ENCODE measurements around the gene RXRA. TPM values are rescaled to one million over a fixed set of nuclear protein-coding genes. Genes with fewer than 3 reads are reported as not detected.

RXRA gene
- total and polyA plus RNA-seq, 2 of the 13 experiments (the other 11 are each of a cell fraction or from before 2014, with no cell fraction given) = 18.9 to 29.2 TPM

- POLR2A ChIA-PET = interaction anchor here (0.6 to 1.8 kb wide), 8 partner anchors 15 to 646 kb away, joined by 3 to 23 read pairs (median 4); no protein-coding TSS in a partner anchor
- TF ChIP-seq PAXIP1 (CRISPR knock-in tag; conservative IDR thresholded peaks at IDR 0.05) (peak; percentile 76), ZC3H4 (CRISPR knock-in tag; IDR thresholded peaks at IDR 0.05; ENCODE audit: borderline replicate concordance) (no peak), DMTF1 (CRISPR knock-in tag; IDR thresholded peaks at IDR 0.05) (no peak), FLYWCH1 (CRISPR knock-in tag; IDR thresholded peaks at IDR 0.05) (no peak), SMARCC2 (IDR thresholded peaks at IDR 0.05) (no peak), ZNF549 (CRISPR knock-in tag; IDR thresholded peaks at IDR 0.05) (no peak), GTF3A (CRISPR knock-in tag; conservative IDR thresholded peaks at IDR 0.05) (no peak), NR0B2 (CRISPR knock-in tag; IDR thresholded peaks at IDR 0.05) (no peak), KAT8 (CRISPR knock-in tag; IDR thresholded peaks at IDR 0.05) (peak; percentile 31; the same call in 1 of the 2 replicates), ZNF766 (CRISPR knock-in tag; IDR thresholded peaks at IDR 0.05; ENCODE audit: borderline replicate concordance) (no peak), ZNF878 (CRISPR knock-in tag; IDR thresholded peaks at IDR 0.05) (no peak), RCOR2 (CRISPR knock-in tag; IDR thresholded peaks at IDR 0.05) (no peak), KDM3A (CRISPR knock-in tag; IDR thresholded peaks at IDR 0.05; ENCODE audit: low read depth) (no peak), ZFP82 (CRISPR knock-in tag; IDR thresholded peaks at IDR 0.05; ENCODE audit: borderline replicate concordance) (no peak), TFAP4 (IDR thresholded peaks at IDR 0.05; ENCODE audit: borderline replicate concordance, low read depth) (peak; percentile 75; the same call in 1 of the 2 replicates), TMF1 (CRISPR knock-in tag; IDR thresholded peaks at IDR 0.05; ENCODE audit: low read depth) (0 out of 2 replicates have a peak, but pooled peaks have one; percentile 36), NFE2L2 (IDR thresholded peaks at IDR 0.05; ENCODE audit: low read length) (no peak), ZNF792 (CRISPR knock-in tag; IDR thresholded peaks at IDR 0.05) (peak; percentile 64; the same call in 1 of the 2 replicates)
Observed at GRCh38 chr9:134434894-134435506, 108.7 kb downstream of the RXRA start.

More at GRCh38 chr9:134434894-134435506, 108.7 kb downstream of the RXRA start:
- H3K9ac ChIP-seq (ENCODE audit: insufficient read depth, low read depth, low read length) = no peak overlapping the region
- peak overlapping the region; percentile 62 for H3K4me2 ChIP-seq (ENCODE audit: low read depth, low read length)
- H3K27ac ChIP-seq (ENCODE audit: extremely low read length, insufficient read depth, low read length) = peak overlapping the region; percentile 78
- H3K27me3 ChIP-seq (ENCODE audit: control insufficient read depth in 1 of 2, insufficient read depth in 2 of 2, low read length in 2 of 2) = no peaks in the 10 kb centered on the region
- no peaks in the 10 kb centered on the region for H3K79me2 ChIP-seq (ENCODE audit: insufficient read depth, low read length)
- no peaks in the 10 kb centered on the region for H4K20me1 ChIP-seq (ENCODE audit: insufficient read depth, low read length)
- 8% methylated on average over 11 of the region's 17 CpGs for WGBS (ENCODE audit: low lambda C conversion rate)
- peaks cover 7 to 10% of the 10 kb centered on the region in 2 experiments; a peak in 3 of 5 replicates for H3K36me3 ChIP-seq (replicated peaks in 1 of 2; ENCODE audit: control insufficient read depth in 1 of 2, insufficient read depth in 2 of 2, low read length in 2 of 2)
- peak overlapping the region; percentile 10 to 56 (median 27); a peak in 3 of 6 replicates for H3K4me3 ChIP-seq (replicated peaks in 1 of 3; ENCODE audit: insufficient read depth in 1 of 3, low read depth in 2 of 3, low read length in 3 of 3)
- FAIRE-seq (peak; percentile 98), ATAC-seq (peak; percentile 85), DNase-seq (ENCODE audit: low spot score) (peak; percentile 97)
- no peak overlapping the region for H2AFZ ChIP-seq (ENCODE audit: low read length)
- CTCF ChIA-PET (ENCODE audit: low intra/inter-chr PET ratio, low total read pairs) = no interaction called here
- intact Hi-C loops (cut with micrococcal nuclease; ENCODE audit: unreplicated experiment) = loop anchor here (2.0 to 10.0 kb wide), 3 partner anchors 50 to 264 kb away; no protein-coding TSS in a partner anchor
- in situ Hi-C loops (cut with HindIII; ENCODE audit: extremely low pct_ligation_motif_present, low pct_unique_long_range_greater_than_20kb) = no loop called here
- H3K4me1 ChIP-seq (ENCODE audit: insufficient read depth, low read length) = peaks cover 60% of the 10 kb centered on the region
- H3K9me3 ChIP-seq (ENCODE audit: low read length) = no peaks in the 10 kb centered on the region
- no TSS peak for BruUV-seq (replicated peaks)
